HG02623 (cell line): ENCODE data around the gene EPGN.

Experiments used
- ATAC-seq: cut with Tn5 transposase; IDR thresholded peaks from one replicate; pipeline ENCODE4 v1.9.1; 2021; ENCODE audit warnings: moderate library complexity; ENCODE audit not compliant: unreplicated experiment

Gene EPGN

GRCh38 chr4:74307170-74307569 is 1.1 kb upstream of the EPGN start:
- ATAC-seq = no peak

DNA sequence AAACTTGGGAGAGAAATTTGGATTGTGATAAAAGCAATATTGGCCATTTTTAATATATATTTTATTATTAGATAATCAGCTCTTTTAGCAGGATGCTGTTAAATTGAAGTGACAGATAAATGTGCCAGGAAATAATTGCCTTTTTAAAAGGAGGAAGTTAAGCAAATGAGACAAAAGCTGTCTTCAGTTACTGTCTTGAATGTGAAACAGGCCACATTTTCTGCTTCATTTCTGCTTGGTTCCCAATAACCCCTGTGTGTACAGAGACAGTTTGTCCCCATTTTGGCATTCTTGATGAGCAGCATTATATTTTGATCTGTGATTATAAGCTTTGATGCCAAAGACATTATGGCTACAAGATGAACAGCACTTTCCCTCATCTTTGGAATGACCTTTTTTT is 953 bp downstream of the EPGN start:
- ATAC-seq = no peak

DNA sequence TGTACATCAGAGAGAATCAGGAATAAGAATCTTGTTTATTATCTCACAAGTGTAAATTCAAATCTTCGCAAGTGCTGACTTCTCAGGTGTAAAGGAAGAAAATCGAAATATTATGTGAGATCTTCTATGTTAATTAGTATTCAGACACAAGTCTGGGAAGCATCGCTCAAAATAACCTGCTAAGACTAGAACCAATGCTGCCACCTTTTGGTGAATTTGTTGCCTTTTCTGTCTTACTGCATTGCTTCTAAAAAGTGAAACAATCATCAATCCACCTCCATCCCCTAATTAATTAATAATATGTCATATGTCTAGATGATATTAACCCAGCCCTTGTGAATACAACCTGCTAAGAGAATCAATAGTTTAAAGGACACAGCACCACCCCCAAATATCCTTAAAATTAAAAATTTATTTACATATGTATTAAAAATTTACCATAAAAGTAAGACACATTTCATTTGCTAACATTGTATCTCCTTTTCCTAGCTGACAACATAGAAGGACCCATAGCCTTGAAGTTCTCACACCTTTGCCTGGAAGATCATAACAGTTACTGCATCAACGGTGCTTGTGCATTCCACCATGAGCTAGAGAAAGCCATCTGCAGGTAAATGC is 3.5 kb downstream of the EPGN start:
- peak; percentile 66 for ATAC-seq

GRCh38 chr4:74314329-74314728 is 6.1 kb downstream of the EPGN start:
- no peak for ATAC-seq

- ATAC-seq = no peak
These were observed 6.7 kb downstream of the EPGN start for GRCh38 chr4:74314944-74315343.

DNA sequence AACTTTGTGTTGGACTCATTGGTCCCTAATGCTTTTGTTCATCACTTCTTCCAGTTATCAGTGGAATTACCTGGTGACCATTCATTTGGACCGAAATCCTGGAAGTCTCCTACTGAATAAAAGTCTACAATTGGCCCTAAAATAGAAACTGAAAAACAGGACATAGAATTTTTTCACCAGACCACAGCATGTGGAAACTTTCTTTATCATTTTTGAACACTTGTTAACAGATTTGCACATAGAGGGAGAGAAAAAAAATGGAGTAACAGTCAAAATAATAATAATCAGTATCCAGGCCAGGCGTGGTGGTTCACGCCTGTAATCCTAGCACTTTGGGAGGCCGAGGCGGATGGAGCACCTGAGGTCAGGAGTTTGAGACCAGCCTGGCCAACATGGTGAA is 7.1 kb downstream of the EPGN start:
- ATAC-seq = no peak

GRCh38 chr4:74316397-74316796 is 8.1 kb downstream of the EPGN start:
- ATAC-seq = no peak

GRCh38 chr4:74317616-74318246 is 9.5 kb downstream of the EPGN start:
- no peak for ATAC-seq

- ATAC-seq = no peak
These were observed 10.0 kb downstream of the EPGN start for GRCh38 chr4:74318276-74318675.

GRCh38 chr4:74319470-74319869 is 11.2 kb downstream of the EPGN start:
- ATAC-seq = no peak

- peak; percentile 78 for ATAC-seq
These were observed 12.4 kb downstream of the EPGN start for GRCh38 chr4:74320559-74321118.

GRCh38 chr4:74322301-74322700 is 14.0 kb downstream of the EPGN start:
- ATAC-seq = no peak

- ATAC-seq = no peak
These were observed 15.4 kb downstream of the EPGN start for GRCh38 chr4:74323663-74324062.

DNA sequence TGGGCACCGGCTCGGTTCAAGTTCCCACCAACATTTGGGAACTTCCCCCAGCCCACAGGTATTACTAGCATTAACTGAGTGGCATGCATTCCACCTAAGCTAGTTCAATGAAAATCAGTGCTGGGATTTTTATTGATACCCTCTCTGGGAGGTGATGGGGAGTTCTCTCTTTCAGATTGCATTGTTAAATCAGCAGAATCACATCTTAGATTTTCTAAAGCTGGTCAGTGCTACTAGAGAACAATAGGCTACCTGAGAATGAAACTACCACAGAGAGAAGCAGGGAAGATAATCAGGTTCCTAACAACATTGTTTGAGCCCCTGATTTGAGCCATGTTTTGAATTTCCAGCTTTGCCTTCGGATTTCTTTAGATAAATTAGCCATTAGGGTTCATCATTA is 16.0 kb downstream of the EPGN start:
- ATAC-seq = no peak

GRCh38 chr4:74325886-74326285 is 17.6 kb downstream of the EPGN start:
- ATAC-seq = no peak

DNA sequence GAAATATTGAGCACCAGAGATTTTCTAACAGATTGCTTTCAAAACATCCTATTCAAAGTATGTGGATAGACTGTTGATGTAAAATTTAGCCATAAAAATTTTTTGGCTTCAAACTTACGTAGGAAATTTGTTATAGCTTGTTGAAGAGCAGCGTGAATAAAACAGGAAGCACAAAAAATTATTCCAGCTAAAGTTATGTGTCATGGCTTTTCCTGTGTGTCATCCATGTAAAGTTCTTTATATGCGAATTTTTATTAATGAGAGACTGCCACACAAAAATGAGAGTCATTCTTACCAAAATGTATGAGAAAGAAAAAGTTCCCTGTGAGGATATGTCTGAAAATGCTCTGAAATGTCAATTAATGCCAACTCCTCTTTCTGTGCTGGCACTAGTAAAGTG is 19.5 kb downstream of the EPGN start:
- ATAC-seq = no peak

GRCh38 chr4:74328501-74328900 is 20.2 kb downstream of the EPGN start:
- ATAC-seq = no peak

DNA sequence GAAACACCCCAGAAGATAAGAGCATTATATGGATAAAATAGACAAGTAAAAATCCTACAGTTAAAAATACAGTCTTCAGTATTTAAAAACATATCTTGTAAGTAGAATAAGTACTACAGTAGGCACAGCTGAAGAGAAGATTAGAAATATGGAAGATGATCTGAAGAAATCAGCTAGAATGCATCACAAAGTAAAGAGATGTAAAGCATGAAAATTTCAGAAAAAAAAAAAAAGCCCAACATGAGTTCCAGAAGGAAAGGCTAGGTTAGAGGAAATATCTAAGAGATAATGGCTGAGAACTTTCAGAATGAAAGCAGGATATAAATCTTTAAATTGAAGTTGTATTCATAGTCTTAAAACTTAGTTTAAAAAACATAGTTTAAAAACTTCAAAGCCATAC is 21.0 kb downstream of the EPGN start:
- ATAC-seq = no peak

GRCh38 chr4:74330295-74330750 is 22.1 kb downstream of the EPGN start:
- no peak for ATAC-seq

DNA sequence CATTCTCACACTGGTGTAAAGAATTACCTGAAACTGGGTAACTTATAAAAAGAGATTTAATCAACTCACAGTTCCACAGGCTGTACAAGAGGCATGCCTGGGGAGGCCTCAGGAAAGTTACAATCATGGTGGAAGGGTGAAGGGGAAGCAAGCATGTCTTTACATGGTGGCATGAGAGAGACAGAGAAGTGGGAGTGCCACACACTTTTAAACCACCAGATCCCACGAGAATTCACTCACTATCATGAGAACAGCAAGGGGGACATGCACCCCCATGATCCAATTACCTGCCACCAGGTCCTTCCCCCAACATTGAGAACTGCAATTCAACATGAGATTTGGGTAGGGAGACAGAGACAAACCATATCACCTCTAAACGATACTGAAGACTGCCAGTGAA is 23.0 kb downstream of the EPGN start:
- ATAC-seq = no peak

- ATAC-seq = no peak
These were observed 23.7 kb downstream of the EPGN start for GRCh38 chr4:74331944-74332343.

GRCh38 chr4:74334636-74335035 is 26.4 kb downstream of the EPGN start:
- ATAC-seq = no peak
